K562 (cell line): ENCODE results near the gene DENND1A. TPM values are rescaled to one million over a fixed set of nuclear protein-coding genes. Genes with fewer than 3 reads are reported as not detected.

ENCODE experiments used
- ATAC-seq: fragments of 200-7000 bp; cut with Tn5 transposase; 3 replicates; pipeline ENCODE4 v1.9.1; 2020; ENCODE audit warnings: moderate library complexity
- BruUV-seq: library from RNA; stranded (reverse); fragments of 400-500 nt; replicated peaks from 2 replicates; lab custom pipeline; 2021; lab: Mats Ljungman, UMichigan
- CTCF ChIA-PET: fragments of 300-600 bp; formaldehyde crosslinking; extraction: SDS; loops from one replicate; lab custom pipeline; 2021; ENCODE audit warnings: low intra/inter-chr PET ratio; lab: Yijun Ruan, JAX
- POLR2A ChIA-PET: fragments of 300-600, 350-650 bp; sonication (Branson Sonifier 250); formaldehyde crosslinking; extraction: SDS; loops from one replicate; lab custom pipeline; 2021; ENCODE audit warnings: antibody characterized with exemption, inconsistent platforms; lab: Yijun Ruan, JAX
- DNase-seq, 4 experiments: peaks; one replicate each; pipeline versions ENCODE4 v3.0.0 to v3.0.0-alpha.2; 2011 to 2018; ENCODE audit warnings: low spot score in 3 of 4, mixed read lengths in 3 of 4; ENCODE audit errors: extremely low read depth in 1 of 4
- FAIRE-seq: peaks from 2 replicates; lab custom pipeline; 2011; peaks lifted over from hg19 to GRCh38; lab: Jason Lieb, UNC
- H2AFZ ChIP-seq: 2 replicates; pipeline ENCODE4 v1.6.0; 2011; ENCODE audit warnings: low read depth, low read length, control low read depth, inconsistent platforms
- H3K27ac ChIP-seq: fragments of 200-600 bp; 3 replicates; pipeline ENCODE4 v1.8.0; 2011; ENCODE audit warnings: low read depth, mild to moderate bottlenecking, control low read depth, inconsistent platforms, low read length, moderate library complexity, mixed read lengths; ENCODE audit errors: extremely low read depth
- H3K27me3 ChIP-seq, 2 experiments: fragments of 300-600 bp in 1 of 2; 2 replicates in 1 of 2; 3 replicates in 1 of 2; pipeline versions ENCODE4 v1.6.0 to v1.8.0; 2011; ENCODE audit warnings: inconsistent platforms in 2 of 2, low read length in 2 of 2, mild to moderate bottlenecking in 1 of 2, mixed read lengths in 1 of 2, moderate library complexity in 1 of 2; ENCODE audit not compliant: control insufficient read depth in 2 of 2, insufficient read depth in 2 of 2
- H3K36me3 ChIP-seq: fragments of 300-600 bp; 3 replicates; pipeline ENCODE4 v1.8.0; 2011; ENCODE audit warnings: mild to moderate bottlenecking, low read length, inconsistent platforms; ENCODE audit not compliant: control insufficient read depth, insufficient read depth
- H3K4me1 ChIP-seq, 2 experiments: fragments of 200-600 bp in 1 of 2; replicated peaks in 1 of 2; 2 replicates in 1 of 2; 3 replicates in 1 of 2; pipeline versions ENCODE4 v1.5.1 to v1.8.0; 2011; ENCODE audit warnings: inconsistent platforms in 2 of 2, low read length in 2 of 2, mild to moderate bottlenecking in 1 of 2, mixed read lengths in 1 of 2, moderate library complexity in 1 of 2; ENCODE audit not compliant: control insufficient read depth in 2 of 2, insufficient read depth in 2 of 2
- H3K4me2 ChIP-seq: 2 replicates; pipeline ENCODE4 v1.6.1; 2011; ENCODE audit warnings: low read length, control low read depth, inconsistent platforms, mixed read lengths; ENCODE audit not compliant: insufficient read depth
- H3K4me3 ChIP-seq: fragments of 200-600 bp; sonication (generic), shearing (Covaris generic); 2 replicates; pipeline ENCODE4 v1.5.1; 2016; ENCODE audit warnings: control low read depth, inconsistent platforms
- H3K79me2 ChIP-seq: fragments of 200-600 bp; 3 replicates; pipeline ENCODE4 v1.8.0; 2011; ENCODE audit warnings: low read length, inconsistent platforms; ENCODE audit not compliant: control insufficient read depth, insufficient read depth
- H3K9ac ChIP-seq, 2 experiments: 2 replicates each; pipeline versions ENCODE4 v1.6.0 to v1.6.1; 2011; ENCODE audit warnings: low read depth in 2 of 2, low read length in 2 of 2, control low read depth in 1 of 2, inconsistent platforms in 1 of 2, mild to moderate bottlenecking in 1 of 2, mixed read lengths in 1 of 2; ENCODE audit not compliant: insufficient read depth in 1 of 2
- H3K9me1 ChIP-seq: one replicate; pipeline ENCODE4 v1.6.0; 2011; ENCODE audit warnings: inconsistent platforms, mild to moderate bottlenecking, low read length, moderate library complexity; ENCODE audit not compliant: control insufficient read depth, insufficient read depth
- H3K9me3 ChIP-seq: replicated peaks from 2 replicates; pipeline ENCODE4 v1.5.1; 2011; ENCODE audit warnings: low read depth, low read length, inconsistent platforms; ENCODE audit not compliant: control insufficient read depth, insufficient read depth
- H4K20me1 ChIP-seq: replicated peaks from 2 replicates; pipeline ENCODE4 v1.6.1; 2011; ENCODE audit warnings: low read length, inconsistent platforms, mixed read lengths; ENCODE audit not compliant: control insufficient read depth, insufficient read depth
- BRD4 ChIP-seq: fragments of 200-600 bp; sonication (generic); IDR thresholded peaks from 2 replicates; pipeline ENCODE4 v1.6.1; 2017; ENCODE audit warnings: inconsistent platforms
- BRD9 ChIP-seq: fragments of 450-650 bp; IDR thresholded peaks from 2 replicates; pipeline ENCODE4 v1.6.1; 2018; ENCODE audit warnings: low read depth; ENCODE audit not compliant: partially characterized antibody
- CBX3 ChIP-seq, 2 experiments: IDR thresholded peaks; 1 replicate in 1 of 2; 2 replicates in 1 of 2; pipeline ENCODE4 v1.6.1; 2012; ENCODE audit warnings: inconsistent platforms in 2 of 2, low read length in 2 of 2, borderline replicate concordance in 1 of 2, control low read depth in 1 of 2
- ETS2 ChIP-seq: IDR thresholded peaks from 2 replicates; pipeline ENCODE4 v1.6.1; 2016; ENCODE audit warnings: borderline replicate concordance, missing genetic modification characterization, mild to moderate bottlenecking, moderate library complexity, missing compliant biosample characterization; ENCODE audit not compliant: poor library complexity, severe bottlenecking
- MIER1 ChIP-seq: fragments of 450-650 bp; IDR thresholded peaks from 2 replicates; pipeline ENCODE4 v1.6.1; 2016; ENCODE audit warnings: antibody characterized with exemption, mild to moderate bottlenecking, low read depth
- MXI1 ChIP-seq: IDR thresholded peaks from 2 replicates; pipeline ENCODE4 v1.6.1; 2011; ENCODE audit warnings: low read depth, mild to moderate bottlenecking, improper control_type of control experiment, low read length
- PHTF2 ChIP-seq: fragments of 250-450 bp; sonication (Bioruptor Pico); IDR thresholded peaks from 2 replicates; pipeline ENCODE4 v1.5.0; 2021; ENCODE audit warnings: mild to moderate bottlenecking
- RAD51 ChIP-seq: fragments of 450-650 bp; IDR thresholded peaks from 2 replicates; pipeline ENCODE4 v1.7.1; 2016; ENCODE audit warnings: low read depth, mild to moderate bottlenecking, borderline replicate concordance
- TFAM ChIP-seq: fragments of 250-450 bp; sonication (Bioruptor Pico); conservative IDR thresholded peaks from 2 replicates; pipeline ENCODE4 v1.5.0; 2021; ENCODE audit warnings: mild to moderate bottlenecking, moderate library complexity
- ZNF239 ChIP-seq: fragments of 250-450 bp; sonication (Bioruptor Pico); IDR thresholded peaks from 2 replicates; pipeline ENCODE4 v1.4.0; 2020; ENCODE audit warnings: mild to moderate bottlenecking
- WGBS: fragments of 100-300 bp; shearing (Covaris generic); methylation state at CpG from one replicate; pipeline ENCODE4 v1.1.6; 2016; ENCODE audit warnings: low coverage, mixed read lengths; ENCODE audit not compliant: insufficient coverage; ENCODE audit errors: missing lambda C conversion rate; 5-methylcytosine and 5-hydroxymethylcytosine counted together
- in situ Hi-C: fragments of 300-500 bp; cut with MboI; formaldehyde crosslinking; loops from 4 replicates; pipeline ENCODE4 v1.15.0; 2018; ENCODE audit warnings: inconsistent platforms, mixed read lengths
- intact Hi-C: fragments of 100-400 bp; cut with micrococcal nuclease; formaldehyde crosslinking; loops from 2 replicates; pipeline ENCODE4 v1.14.2; 2022
- polyA plus RNA-seq, 8 experiments: library from polyadenylated mRNA; depleted of rRNA in 4 of 8; stranded (reverse) in 5 of 8; unstranded in 3 of 8; fragments of >200 nt; fragmentation: Nextera tagmentation in 2 of 8; fragmentation: Illumina TruSeq in 1 of 8; extraction: Ambion mirVana in 2 of 8; extraction: Trizol in 1 of 8; gene quantifications; 2 replicates each; pipeline versions ENCODE4 v1.2.1 to v1.2.3, GENCODE V29; 2011 to 2014; ENCODE audit warnings: inconsistent platforms in 1 of 8, missing spikeins in 1 of 8
- total RNA-seq, 7 experiments: library from RNA; depleted of rRNA in 6 of 7; stranded (reverse); fragments of >200 nt in 6 of 7; fragmentation: Illumina TruSeq in 2 of 7; extraction: Trizol in 2 of 7; gene quantifications; 2 replicates each; pipeline versions ENCODE4 v1.2.1 to v1.2.3, GENCODE V29; 2011 to 2021; ENCODE audit warnings: low replicate concordance in 1 of 7
- TF ChIP-seq, protein P1 (sequence below): sonication (generic); formaldehyde crosslinking; IDR thresholded peaks from 2 replicates; pipeline ENCODE4 v1.8.1; 2023; ENCODE audit warnings: mild to moderate bottlenecking, missing genetic modification reagents, moderate library complexity
- TF ChIP-seq, protein P2 (sequence below): fragments of 250-450 bp; sonication (Bioruptor Pico); IDR thresholded peaks from 2 replicates; pipeline ENCODE4 v1.5.1; 2021; ENCODE audit warnings: mild to moderate bottlenecking
- TF ChIP-seq, protein P3 (sequence below): fragments of 200-800 bp; sonication (Bioruptor generic); IDR thresholded peaks from 2 replicates; pipeline ENCODE4 v1.6.1; 2016; ENCODE audit warnings: missing genetic modification characterization, missing compliant biosample characterization

Gene DENND1A
- total and polyA plus RNA-seq, 9 of the 15 experiments (the other 6 are each of a cell fraction or from before 2014, with no cell fraction given) = 7.6 to 29.5 (median 15.7) TPM

DNA sequence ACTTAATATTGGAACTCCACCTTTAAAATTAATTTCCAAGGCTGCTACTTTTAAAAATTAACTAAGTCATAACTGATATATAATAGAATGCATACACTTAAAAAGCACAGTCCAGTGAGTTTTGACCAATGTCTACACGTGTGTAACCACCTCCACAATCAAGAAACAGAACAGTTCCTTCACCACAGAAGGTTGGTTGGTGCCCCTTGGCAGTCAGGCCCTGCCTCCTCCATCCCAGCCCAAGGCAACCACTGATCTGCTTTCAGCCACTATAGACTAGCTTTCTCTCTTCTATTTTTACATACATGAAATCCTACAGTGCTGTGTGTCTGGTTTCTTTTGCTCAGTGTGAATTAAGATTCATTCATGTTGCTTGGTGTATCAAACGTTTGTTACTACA, 358.7 kb downstream of the DENND1A start:
- H3K4me3 ChIP-seq = no peak overlapping the region
- ChIA-PET POLR2A (no interaction called here), CTCF (no interaction called here)
- no peaks in the 10 kb centered on the region for H3K9me1 ChIP-seq
- no peaks in the 10 kb centered on the region for H3K79me2 ChIP-seq
- no peaks in the 10 kb centered on the region for H3K4me1 ChIP-seq
- FAIRE-seq = no peak
- H3K9ac ChIP-seq = no peak overlapping the region
- H4K20me1 ChIP-seq = no peaks in the 10 kb centered on the region
- in situ Hi-C loops = no loop called here
- no peaks in the 10 kb centered on the region for H3K27me3 ChIP-seq
- no peaks in the 10 kb centered on the region for H3K9me3 ChIP-seq
- BruUV-seq = no TSS peak
- ATAC-seq = no peak
- TF ChIP-seq TFAM (no peak), CBX3 (IDR thresholded peaks at IDR 0.05; ENCODE audit: borderline replicate concordance in 1 of 2, low read length in 2 of 2) (no peak), PHTF2 (CRISPR knock-in tag) (no peak), ZNF239 (CRISPR knock-in tag) (no peak), BRD4 (no peak), RAD51 (no peak), ETS2 (tag) (no peak), MIER1 (no peak), MXI1 (no peak), BRD9 (no peak)
- TF ChIP-seq, protein P1, sequence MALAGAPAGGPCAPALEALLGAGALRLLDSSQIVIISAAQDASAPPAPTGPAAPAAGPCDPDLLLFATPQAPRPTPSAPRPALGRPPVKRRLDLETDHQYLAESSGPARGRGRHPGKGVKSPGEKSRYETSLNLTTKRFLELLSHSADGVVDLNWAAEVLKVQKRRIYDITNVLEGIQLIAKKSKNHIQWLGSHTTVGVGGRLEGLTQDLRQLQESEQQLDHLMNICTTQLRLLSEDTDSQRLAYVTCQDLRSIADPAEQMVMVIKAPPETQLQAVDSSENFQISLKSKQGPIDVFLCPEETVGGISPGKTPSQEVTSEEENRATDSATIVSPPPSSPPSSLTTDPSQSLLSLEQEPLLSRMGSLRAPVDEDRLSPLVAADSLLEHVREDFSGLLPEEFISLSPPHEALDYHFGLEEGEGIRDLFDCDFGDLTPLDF (CRISPR knock-in tag) = no peak
- TF ChIP-seq, protein P2, sequence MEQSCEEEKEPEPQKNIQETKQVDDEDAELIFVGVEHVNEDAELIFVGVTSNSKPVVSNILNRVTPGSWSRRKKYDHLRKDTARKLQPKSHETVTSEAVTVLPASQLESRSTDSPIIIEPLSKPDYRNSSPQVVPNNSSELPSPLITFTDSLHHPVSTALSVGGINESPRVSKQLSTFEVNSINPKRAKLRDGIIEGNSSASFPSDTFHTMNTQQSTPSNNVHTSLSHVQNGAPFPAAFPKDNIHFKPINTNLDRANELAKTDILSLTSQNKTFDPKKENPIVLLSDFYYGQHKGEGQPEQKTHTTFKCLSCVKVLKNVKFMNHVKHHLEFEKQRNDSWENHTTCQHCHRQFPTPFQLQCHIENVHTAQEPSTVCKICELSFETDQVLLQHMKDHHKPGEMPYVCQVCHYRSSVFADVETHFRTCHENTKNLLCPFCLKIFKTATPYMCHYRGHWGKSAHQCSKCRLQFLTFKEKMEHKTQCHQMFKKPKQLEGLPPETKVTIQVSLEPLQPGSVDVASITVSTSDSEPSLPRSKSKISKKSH (CRISPR knock-in tag) = no peak
- TF ChIP-seq, protein P3, sequence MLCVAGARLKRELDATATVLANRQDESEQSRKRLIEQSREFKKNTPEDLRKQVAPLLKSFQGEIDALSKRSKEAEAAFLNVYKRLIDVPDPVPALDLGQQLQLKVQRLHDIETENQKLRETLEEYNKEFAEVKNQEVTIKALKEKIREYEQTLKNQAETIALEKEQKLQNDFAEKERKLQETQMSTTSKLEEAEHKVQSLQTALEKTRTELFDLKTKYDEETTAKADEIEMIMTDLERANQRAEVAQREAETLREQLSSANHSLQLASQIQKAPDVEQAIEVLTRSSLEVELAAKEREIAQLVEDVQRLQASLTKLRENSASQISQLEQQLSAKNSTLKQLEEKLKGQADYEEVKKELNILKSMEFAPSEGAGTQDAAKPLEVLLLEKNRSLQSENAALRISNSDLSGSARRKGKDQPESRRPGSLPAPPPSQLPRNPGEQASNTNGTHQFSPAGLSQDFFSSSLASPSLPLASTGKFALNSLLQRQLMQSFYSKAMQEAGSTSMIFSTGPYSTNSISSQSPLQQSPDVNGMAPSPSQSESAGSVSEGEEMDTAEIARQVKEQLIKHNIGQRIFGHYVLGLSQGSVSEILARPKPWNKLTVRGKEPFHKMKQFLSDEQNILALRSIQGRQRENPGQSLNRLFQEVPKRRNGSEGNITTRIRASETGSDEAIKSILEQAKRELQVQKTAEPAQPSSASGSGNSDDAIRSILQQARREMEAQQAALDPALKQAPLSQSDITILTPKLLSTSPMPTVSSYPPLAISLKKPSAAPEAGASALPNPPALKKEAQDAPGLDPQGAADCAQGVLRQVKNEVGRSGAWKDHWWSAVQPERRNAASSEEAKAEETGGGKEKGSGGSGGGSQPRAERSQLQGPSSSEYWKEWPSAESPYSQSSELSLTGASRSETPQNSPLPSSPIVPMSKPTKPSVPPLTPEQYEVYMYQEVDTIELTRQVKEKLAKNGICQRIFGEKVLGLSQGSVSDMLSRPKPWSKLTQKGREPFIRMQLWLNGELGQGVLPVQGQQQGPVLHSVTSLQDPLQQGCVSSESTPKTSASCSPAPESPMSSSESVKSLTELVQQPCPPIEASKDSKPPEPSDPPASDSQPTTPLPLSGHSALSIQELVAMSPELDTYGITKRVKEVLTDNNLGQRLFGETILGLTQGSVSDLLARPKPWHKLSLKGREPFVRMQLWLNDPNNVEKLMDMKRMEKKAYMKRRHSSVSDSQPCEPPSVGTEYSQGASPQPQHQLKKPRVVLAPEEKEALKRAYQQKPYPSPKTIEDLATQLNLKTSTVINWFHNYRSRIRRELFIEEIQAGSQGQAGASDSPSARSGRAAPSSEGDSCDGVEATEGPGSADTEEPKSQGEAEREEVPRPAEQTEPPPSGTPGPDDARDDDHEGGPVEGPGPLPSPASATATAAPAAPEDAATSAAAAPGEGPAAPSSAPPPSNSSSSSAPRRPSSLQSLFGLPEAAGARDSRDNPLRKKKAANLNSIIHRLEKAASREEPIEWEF = no peak
- DNase-seq = no peak
- WGBS = 19% methylated on average over 2 of the region's 2 CpGs
- H3K36me3 ChIP-seq = no peaks in the 10 kb centered on the region; the same call in 2 of the 3 replicates
- no peak overlapping the region for H2AFZ ChIP-seq
- no peak overlapping the region for H3K4me2 ChIP-seq
- intact Hi-C loops = no loop called here
- no peak overlapping the region for H3K27ac ChIP-seq
